HG03196 (cell line): Measurements from ENCODE around the gene SLC41A3.
"Not testable (repeated sequence)": the region's sequence is repeated elsewhere in the genome, so short reads cannot be mapped to it uniquely, and the experiment has no call there.

ENCODE experiments used
- ATAC-seq: cut with Tn5 transposase; IDR thresholded peaks from one replicate; pipeline ENCODE4 v1.9.1; 2021; ENCODE audit not compliant: unreplicated experiment

The SLC41A3 gene

DNA sequence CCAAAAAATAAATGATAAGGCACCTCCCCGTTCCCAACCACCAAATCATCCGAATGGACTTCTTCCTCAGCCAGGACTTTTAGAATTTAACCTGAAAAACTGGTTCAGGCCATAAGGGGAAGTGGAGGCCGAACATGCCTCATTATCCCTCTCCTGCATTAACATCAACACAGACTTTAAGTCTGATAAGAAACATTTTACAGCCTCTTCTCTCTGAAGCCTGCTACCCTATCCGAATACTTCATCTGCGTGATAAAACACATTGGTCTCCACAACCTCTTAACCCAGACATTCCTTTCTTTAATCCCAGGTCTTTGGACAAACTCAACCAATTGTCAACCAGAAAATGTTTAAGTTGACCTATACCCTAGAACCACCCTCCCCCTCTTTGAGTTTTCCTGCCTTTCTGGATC is 850 bp upstream of the SLC41A3 start:
- ATAC-seq: no peak

DNA sequence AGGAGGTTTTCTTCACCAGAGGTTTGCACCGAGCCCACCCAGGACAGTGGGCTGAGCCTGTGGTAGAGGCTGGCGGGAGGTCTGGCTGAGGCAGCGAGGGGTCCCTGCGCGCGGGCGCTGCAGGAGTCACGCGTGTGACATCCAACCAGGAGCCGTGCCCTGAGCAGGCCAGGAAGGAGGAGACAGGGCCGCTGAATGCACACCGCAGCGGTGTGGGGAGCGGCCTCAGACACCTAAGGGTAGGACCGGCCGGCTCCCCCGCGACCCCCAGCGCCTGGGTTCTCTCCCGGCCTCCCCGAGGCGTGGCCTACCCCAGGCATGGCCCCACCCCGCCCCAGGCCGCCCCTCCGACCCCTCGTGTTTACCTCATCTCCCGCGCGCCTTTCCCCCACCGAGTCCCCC is 412 bp downstream of the SLC41A3 start:
- peak; percentile 39 for ATAC-seq

DNA sequence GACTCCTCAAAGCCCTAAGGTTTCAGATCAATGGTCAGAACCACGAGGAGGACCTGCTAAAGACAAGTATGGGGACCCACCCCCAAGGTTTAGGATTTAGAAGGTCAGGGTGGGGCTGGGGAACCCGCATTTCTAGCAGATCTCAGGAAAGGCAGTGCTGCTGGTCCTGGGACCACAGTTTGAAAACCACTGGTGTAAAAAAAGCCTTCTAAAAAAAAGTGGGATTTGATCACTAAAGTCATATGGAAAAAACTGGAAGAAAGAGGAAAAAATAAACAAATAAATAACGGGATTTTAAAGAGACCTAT is 832 bp downstream of the SLC41A3 start:
- no peak for ATAC-seq

DNA sequence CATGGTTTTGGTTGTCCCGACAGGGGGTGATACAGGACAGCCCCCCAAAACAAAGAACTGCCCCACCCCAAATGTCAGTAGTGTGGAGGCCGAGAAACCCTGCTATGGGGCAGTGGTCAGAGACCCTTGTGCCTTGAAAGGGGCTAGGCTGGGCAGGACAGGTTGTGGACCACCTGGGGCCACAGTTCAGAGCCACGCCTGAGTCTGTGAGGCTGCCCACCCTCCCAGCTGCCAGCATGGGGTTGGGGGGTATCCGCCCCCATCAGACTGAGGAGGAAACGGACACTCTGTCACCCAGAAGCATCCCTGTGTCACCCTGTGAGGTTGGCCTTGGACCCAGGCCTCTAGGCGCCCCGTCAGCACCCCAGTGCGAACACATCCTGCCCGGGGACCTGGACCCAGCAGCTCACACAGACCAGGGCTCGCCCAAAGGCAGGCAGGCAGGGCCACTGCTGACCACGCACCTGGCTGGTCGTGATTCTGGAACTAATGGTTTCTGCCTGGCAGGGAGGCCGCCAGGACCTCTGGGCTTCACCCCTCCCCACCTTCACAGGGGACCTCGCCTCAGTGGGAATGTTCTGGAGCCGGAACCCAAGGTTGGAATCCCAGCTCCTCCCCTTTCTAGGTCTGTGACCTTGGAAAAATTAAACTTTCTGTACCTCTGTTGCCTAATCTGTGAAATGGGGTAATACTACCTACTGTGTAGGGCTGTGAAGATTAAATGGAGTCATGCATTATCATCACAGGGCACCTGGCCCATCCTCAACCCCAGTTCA is 1.4 kb downstream of the SLC41A3 start:
- no peak for ATAC-seq

GRCh38 chr3:126081618-126082361 is 2.1 kb downstream of the SLC41A3 start:
- ATAC-seq: no peak

- no peak for ATAC-seq
Observed at GRCh38 chr3:126080970-126081369, 3.0 kb downstream of the SLC41A3 start.

DNA sequence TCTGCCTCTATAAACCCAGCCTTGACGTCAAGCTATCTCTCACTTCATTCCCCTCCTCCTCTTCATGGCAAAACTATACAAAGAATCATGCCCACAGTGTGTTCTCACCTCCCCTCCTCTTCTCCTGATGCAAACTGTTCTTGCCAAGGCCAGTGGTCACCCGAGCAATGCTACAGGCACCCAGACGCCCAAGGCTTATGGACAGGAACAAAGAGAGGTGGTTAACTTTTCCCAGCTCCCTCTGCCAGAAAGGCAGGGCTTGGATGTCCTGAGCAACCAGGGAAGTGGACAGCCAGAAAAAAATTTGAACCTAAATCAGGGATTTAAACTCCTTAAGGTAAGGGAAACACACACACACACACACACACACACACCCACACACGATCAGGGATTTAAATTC is 5.1 kb downstream of the SLC41A3 start:
- no peak for ATAC-seq

DNA sequence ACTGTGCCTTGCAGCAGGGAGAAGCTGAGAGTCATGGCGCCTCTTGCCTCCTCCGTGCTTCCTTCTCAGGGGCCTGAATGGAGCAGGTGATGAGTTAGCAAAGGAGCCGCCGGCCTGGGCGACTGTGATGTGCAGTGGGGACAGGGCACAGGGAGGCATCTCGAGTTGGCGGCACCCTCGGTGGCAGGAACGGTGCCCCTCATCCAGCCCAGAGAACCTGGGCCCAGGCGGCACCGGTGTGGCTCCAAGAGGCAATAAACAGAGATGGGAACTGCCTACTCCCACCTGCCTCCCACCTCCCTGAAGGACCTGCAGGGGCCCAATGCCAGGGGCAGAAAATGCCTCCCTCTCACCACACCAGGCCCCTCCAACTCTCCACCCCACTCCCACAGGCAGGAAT is 6.2 kb downstream of the SLC41A3 start:
- ATAC-seq: no peak

DNA sequence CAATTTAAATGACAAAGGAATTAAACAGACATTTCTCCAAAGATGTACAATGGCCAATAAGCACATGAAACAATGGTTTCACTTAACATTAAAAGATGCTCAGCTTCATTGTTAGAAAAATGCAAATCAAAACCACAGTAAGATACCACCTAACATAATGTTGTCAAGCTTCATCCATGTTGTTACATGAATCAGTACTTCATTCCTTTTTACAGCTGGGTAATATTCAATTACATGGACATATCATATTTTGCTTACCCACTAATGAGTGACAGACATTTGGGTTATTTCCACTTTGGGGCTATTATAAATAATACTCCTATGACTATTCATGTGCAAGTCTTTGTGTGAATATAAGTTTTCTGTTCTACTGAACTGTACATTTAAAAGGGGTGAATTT is 7.8 kb downstream of the SLC41A3 start:
- ATAC-seq: no peak

- no peak for ATAC-seq
Observed at GRCh38 chr3:126070146-126070545, 13.8 kb downstream of the SLC41A3 start.

DNA sequence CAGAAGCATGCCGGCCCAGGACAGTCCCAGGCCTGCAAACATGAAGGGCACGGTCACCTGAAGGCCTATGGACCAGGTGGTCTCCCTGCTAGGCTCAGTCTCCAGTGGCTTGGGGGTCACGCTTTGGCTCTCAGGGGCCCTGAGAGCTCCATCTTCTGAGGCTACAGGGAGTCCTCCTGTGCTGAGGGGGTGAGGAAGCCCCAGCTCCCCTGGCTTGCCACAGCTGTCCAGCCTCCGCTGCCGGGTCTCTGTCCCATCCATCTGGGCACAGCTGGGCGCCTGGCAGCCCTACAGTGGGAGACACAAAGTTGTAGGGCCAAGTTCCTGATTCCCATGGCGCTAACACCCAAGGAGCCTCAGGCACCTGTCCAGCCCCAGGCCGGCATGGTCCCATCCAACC is 16.0 kb downstream of the SLC41A3 start:
- no peak for ATAC-seq

DNA sequence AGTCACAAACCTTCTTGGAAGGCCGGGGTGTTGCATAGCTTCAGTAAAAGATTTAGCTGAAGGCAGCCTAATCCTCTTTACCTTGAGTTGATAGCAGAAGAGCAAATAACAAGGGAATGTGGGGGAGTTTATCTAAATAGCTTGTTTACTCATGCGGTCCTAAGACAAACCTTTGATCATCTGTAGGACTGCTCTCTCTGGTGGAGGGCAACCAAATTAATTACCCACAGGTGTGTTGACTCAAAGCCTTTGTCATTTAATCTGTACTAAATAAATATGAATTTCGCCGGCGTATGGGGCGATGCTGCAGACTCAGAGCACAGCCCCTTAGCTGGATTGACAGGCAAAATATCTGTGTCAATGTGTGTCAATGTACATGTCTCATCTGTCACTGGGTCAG is 17.2 kb downstream of the SLC41A3 start:
- ATAC-seq: not testable (repeated sequence)

DNA sequence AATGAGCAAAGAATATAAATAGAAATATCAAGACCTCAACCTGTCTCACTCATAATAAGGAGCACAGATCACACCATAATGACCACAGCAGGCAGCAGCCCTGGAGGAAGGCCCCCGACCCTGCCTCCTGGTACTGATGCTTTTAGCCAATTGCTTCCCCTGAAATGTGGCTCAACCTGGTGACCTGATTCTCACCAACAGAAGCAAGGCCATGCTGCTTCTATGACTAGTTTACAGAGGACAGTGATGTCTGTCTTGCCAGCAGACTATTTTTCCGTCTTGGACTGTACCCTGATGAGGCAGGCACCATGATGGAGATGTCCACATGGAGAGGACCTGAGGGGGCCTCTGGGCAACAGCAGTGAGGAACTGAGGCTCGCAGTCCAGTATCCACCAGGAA is 18.0 kb downstream of the SLC41A3 start:
- no peak for ATAC-seq

DNA sequence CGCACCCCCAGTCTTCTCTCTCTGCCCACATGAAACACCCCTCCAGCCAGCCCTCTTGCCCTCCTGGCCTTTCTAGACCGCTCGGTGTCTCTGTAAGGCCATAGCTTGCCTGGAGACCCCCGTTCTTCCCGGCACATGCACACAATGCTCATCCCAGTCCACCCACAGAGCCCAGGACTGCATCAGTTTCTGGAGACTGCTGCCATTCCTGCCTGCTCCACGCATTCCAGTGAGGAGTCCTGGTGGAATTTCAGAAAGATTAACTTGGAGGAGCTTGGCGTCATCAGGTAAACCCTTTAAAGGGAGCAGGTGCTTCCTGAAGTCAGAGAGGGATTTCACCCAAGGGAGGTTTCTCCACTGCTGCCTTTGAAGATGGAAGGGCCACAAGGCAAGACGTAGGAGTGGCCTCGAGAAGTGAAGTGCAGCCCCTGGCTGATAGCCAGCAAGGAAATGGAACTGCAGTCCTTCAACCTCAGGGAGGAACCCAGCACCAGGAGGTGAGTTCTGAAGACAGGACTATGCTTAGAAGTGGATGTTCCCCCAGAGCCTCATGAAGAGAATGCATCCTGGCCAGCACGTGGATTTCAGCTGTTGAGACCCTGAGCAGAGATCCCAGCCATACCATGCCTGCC is 19.2 kb downstream of the SLC41A3 start:
- no peak for ATAC-seq

DNA sequence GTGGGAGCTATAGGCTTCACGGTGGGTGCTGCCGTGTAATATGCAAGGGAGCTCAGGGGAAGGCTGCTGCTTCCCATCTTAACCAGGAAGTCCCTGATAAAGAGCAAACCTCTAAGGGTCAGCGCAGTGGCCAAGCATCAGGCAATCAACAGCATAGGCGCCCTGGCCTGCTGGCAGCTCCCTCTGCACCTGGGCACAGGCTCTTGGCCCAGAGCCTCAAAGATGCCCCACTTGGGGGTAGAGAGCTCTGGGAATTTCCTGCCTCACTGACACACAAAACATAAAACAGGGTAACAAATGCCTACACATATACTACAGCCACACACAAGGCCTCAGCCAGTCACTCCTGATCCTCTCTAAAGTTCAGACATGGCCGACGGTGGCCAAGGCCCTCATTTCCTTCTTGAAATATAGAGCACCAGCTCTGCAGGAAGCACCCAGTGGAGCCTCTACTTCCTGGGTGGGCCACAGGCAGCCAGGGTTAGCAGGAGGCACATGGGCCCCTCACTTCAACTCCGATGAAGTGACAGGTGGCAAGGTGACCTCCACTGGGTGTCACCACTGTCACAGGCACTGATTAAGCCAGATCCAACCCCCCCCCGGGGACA is 20.5 kb downstream of the SLC41A3 start:
- ATAC-seq: no peak

DNA sequence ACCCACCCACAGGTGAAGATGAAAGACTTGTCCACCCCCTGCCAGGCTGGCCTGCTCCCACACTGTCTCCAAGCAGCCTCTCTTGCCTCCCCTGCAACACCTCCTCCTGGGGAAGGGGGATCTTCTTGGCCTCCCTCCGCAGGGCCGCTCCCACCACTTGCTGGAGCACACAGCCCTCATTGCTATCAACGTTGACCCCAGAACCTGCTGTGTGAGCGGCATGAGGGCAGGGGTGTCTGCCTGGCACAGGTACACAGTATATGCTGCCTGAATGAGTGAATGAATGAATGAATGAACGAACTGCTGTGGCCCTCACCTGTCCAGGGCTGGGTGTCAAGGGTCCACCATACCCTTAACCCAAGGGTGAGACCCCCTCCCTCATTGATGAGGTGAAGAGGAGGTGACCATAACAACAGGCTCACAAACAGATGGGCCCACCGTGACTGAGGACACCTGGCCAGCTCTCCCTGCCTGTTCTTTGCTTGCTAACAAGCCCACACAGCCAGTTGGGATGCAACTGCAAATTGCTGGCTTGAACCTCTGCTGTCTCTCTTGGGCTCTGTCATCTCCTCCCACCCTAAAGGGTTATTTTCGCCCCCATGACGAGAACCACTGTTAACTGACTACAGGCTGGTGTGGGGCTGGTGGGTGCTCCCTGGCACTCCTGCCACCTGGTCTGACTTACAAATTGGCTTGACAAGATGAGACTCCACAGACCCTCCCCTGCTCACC is 22.5 kb downstream of the SLC41A3 start:
- no peak for ATAC-seq

DNA sequence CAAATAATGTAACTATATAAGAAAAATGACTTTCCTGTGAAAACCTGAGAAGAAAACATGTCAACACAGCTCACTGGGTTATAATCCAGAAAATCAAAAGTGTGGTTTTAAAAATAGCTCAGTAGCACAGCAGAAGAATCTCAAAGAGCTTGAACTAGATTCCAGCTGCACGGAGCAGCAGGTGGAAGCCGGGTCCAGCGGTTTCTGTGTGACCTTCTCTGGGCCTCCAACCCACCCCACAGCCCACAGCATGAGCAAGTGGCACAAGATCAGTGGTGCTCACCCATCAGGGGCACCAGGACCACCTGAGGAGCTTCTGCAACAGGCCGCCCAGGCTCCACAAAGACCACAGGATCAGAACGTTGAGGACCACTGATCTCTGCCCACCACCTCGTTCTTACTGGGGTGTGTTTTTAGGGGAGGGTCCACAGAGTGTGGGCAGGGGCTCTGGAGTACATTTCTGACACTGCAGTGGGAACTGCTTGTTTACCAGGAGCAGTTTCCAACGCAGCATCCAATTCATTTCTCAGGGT is 23.2 kb downstream of the SLC41A3 start:
- ATAC-seq: no peak

GRCh38 chr3:126058666-126059065 is 25.3 kb downstream of the SLC41A3 start:
- ATAC-seq: no peak

DNA sequence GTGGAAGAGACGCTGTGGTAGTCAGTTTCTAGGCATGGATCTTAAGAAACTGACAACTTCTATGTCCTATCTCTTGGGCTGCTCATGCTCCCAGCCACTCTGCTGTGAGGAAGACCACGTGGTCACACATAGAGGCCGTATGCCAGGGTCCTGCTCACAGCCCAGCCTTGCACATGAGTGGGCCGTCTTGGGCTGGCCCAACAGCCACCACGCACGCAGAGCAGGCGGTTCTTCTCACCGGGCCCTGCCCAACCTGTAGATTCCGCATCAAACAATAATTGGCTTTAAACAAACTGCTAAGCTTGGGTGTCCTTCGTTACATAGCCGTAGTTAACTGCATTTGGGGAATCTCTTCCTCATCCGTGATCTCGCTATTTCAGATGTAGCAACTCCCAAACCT is 26.0 kb downstream of the SLC41A3 start:
- ATAC-seq: no peak

GRCh38 chr3:126057501-126057819 is 26.5 kb downstream of the SLC41A3 start:
- ATAC-seq: no peak
